Anterior cingulate cortex (tissue), 58 donors: Measurements from ENCODE around the gene PIEZO1.
"Not testable (repeated sequence)": the region's sequence is repeated elsewhere in the genome, so short reads cannot be mapped to it uniquely, and the experiment has no call there.

Source experiments
- DNase-seq, 58 donors: peaks; one replicate each; lab custom pipeline; 2025; lab: John Stamatoyannopoulos, UW

The PIEZO1 gene

GRCh38 chr16:88805887-88806393 is 20.9 kb upstream of the PIEZO1 start:
- no peak for DNase-seq

GRCh38 chr16:88805340-88805715 is 20.3 kb upstream of the PIEZO1 start:
- no peak for DNase-seq

- peak in 1 of 58 donors; percentile 14 for DNase-seq
These were observed 19.7 kb upstream of the PIEZO1 start for GRCh38 chr16:88804552-88805339.

GRCh38 chr16:88804173-88804551 is 19.1 kb upstream of the PIEZO1 start:
- no peak for DNase-seq

- DNase-seq = peak in 55 of 58 donors; percentile 21 to 85 (median 64)
These were observed 18.4 kb upstream of the PIEZO1 start, which contains the start of gene CDT1 for GRCh38 chr16:88803264-88803987. Gene CDT1, plus strand, starts transcription at chr16:88803789. Its CDS starts 43 bp downstream, at chr16:88803832.

- no peak for DNase-seq
These were observed 15.2 kb upstream of the PIEZO1 start for GRCh38 chr16:88800277-88800592.

- DNase-seq = no peak
These were observed 14.7 kb upstream of the PIEZO1 start for GRCh38 chr16:88799569-88800276.

- no peak for DNase-seq
These were observed 13.9 kb upstream of the PIEZO1 start for GRCh38 chr16:88798772-88799455.

GRCh38 chr16:88798073-88798472 is 13.1 kb upstream of the PIEZO1 start:
- DNase-seq = no peak

- no peak for DNase-seq
These were observed 11.3 kb upstream of the PIEZO1 start for GRCh38 chr16:88796278-88796677.

GRCh38 chr16:88793251-88793954 is 8.4 kb upstream of the PIEZO1 start:
- no peak for DNase-seq

GRCh38 chr16:88792668-88793250 is 7.7 kb upstream of the PIEZO1 start:
- no peak for DNase-seq

GRCh38 chr16:88792078-88792550 is 7.1 kb upstream of the PIEZO1 start:
- no peak for DNase-seq

- peak in 6 of 58 donors; percentile 21 to 48 (median 24) for DNase-seq
These were observed 5.5 kb upstream of the PIEZO1 start for GRCh38 chr16:88790312-88791211.

- DNase-seq = no peak
These were observed 4.6 kb upstream of the PIEZO1 start for GRCh38 chr16:88789594-88789993.

- DNase-seq = not testable (repeated sequence)
These were observed 3.7 kb upstream of the PIEZO1 start for GRCh38 chr16:88788749-88789148.

- DNase-seq = no peak
These were observed 2.7 kb upstream of the PIEZO1 start for GRCh38 chr16:88787579-88788314.

- no peak for DNase-seq
These were observed 239 bp downstream of the PIEZO1 start for GRCh38 chr16:88784856-88785105.
